ENCODE results near the gene INTS6. TPM values are rescaled to one million over a fixed set of nuclear protein-coding genes. Genes with fewer than 3 reads are reported as not detected.

Gene INTS6
- total RNA-seq, 1 experiment from 2014 or later: 45.5 TPM

- Histone ChIP-seq H3K9me2 (ENCODE audit: insufficient read depth) (no peaks in the 10 kb centered on the region; the same call in 1 of the 2 replicates), H3K27me3 (ENCODE audit: insufficient read depth, low read depth) (peaks cover 3% of the 10 kb centered on the region), H3K36me3 (ENCODE audit: low read depth) (no peaks in the 10 kb centered on the region), H3K4me1 (replicated peaks; ENCODE audit: insufficient read depth) (no peaks in the 10 kb centered on the region), H3K9me3 (ENCODE audit: insufficient read depth, low read depth) (no peaks in the 10 kb centered on the region), H3K4me2 (no peak overlapping the region), H4K20me1 (ENCODE audit: insufficient read depth) (no peaks in the 10 kb centered on the region), H3K79me2 (ENCODE audit: low read depth) (no peaks in the 10 kb centered on the region), H2AFZ (no peak overlapping the region), H3K27ac (no peak overlapping the region), H3F3A (ENCODE audit: insufficient read depth, low read depth) (no peaks in the 10 kb centered on the region), H3K4me3 (no peak overlapping the region)
- ChIA-PET CTCF (no interaction called here), POLR2A (ENCODE audit: unreplicated experiment) (no interaction called here)
- no peak for DNase-seq
- no peak for TF ChIP-seq EZH2 (IDR thresholded peaks at IDR 0.05; ENCODE audit: low read depth)
- TF ChIP-seq, protein P1, sequence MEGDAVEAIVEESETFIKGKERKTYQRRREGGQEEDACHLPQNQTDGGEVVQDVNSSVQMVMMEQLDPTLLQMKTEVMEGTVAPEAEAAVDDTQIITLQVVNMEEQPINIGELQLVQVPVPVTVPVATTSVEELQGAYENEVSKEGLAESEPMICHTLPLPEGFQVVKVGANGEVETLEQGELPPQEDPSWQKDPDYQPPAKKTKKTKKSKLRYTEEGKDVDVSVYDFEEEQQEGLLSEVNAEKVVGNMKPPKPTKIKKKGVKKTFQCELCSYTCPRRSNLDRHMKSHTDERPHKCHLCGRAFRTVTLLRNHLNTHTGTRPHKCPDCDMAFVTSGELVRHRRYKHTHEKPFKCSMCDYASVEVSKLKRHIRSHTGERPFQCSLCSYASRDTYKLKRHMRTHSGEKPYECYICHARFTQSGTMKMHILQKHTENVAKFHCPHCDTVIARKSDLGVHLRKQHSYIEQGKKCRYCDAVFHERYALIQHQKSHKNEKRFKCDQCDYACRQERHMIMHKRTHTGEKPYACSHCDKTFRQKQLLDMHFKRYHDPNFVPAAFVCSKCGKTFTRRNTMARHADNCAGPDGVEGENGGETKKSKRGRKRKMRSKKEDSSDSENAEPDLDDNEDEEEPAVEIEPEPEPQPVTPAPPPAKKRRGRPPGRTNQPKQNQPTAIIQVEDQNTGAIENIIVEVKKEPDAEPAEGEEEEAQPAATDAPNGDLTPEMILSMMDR (conservative IDR thresholded peaks at IDR 0.05): no peak
- no TSS peak for BruUV-seq (replicated peaks)
- intact Hi-C loops (cut with micrococcal nuclease; ENCODE audit: unreplicated experiment): no loop called here
Observed at GRCh38 chr13:51325837-51326236, 127.0 kb downstream of the INTS6 start.

DNA sequence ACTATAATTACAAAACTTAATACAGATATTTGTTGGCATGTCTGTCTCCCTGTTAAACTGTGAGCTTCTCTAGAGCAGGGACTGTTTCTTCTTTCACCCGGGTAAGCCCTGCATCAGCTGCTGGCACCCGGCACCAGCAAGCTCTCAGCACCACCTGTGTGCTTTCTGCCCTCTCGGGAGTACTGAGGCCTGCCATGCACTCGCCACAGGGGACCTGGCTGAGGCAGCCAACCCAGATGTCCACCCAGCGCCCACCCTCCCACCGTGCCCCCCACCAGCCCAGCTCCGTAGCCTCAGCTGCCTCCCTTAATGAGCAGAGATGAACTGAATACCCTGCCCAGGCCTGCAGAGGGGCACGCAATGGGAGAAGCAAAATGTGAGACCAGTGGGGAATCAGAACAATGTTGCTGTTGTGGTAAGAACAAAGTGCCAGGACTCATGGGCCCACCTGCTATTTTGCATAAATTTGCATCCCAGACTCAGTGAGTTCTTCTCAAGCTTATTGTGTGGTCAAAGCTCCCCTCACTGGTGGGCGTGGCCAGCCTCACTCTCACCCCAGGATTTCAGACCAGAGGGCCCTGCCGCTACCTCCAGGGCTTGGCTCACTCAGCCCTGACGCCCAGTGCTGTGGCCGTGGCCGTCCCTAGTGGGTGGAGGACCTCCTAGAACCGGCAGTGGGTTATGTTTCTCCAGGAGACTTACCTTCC is 128.0 kb downstream of the INTS6 start:
- POLR2A ChIA-PET (ENCODE audit: unreplicated experiment): no interaction called here
- TF ChIP-seq, protein P1 (conservative IDR thresholded peaks at IDR 0.05): no peak
- TF ChIP-seq EZH2 (IDR thresholded peaks at IDR 0.05; ENCODE audit: low read depth): no peak
- Histone ChIP-seq H3K4me1 (replicated peaks; ENCODE audit: insufficient read depth) (no peaks in the 10 kb centered on the region), H3K27ac (no peak overlapping the region), H2AFZ (no peak overlapping the region), H3K4me2 (no peak overlapping the region), H3K4me3 (no peak overlapping the region), H3F3A (ENCODE audit: insufficient read depth, low read depth) (no peaks in the 10 kb centered on the region), H3K9me2 (ENCODE audit: insufficient read depth) (no peaks in the 10 kb centered on the region; the same call in 1 of the 2 replicates), H4K20me1 (ENCODE audit: insufficient read depth) (no peaks in the 10 kb centered on the region), H3K27me3 (ENCODE audit: insufficient read depth, low read depth) (0 out of 2 replicates have a peak, but pooled peaks cover 3% of the 10 kb centered on the region), H3K9me3 (ENCODE audit: insufficient read depth, low read depth) (no peaks in the 10 kb centered on the region), H3K79me2 (ENCODE audit: low read depth) (no peaks in the 10 kb centered on the region), H3K36me3 (ENCODE audit: low read depth) (no peaks in the 10 kb centered on the region)
- intact Hi-C loops (cut with micrococcal nuclease; ENCODE audit: unreplicated experiment): no loop called here
- CTCF ChIA-PET: no interaction called here
- DNase-seq: no peak
- no TSS peak for BruUV-seq (replicated peaks)

DNA sequence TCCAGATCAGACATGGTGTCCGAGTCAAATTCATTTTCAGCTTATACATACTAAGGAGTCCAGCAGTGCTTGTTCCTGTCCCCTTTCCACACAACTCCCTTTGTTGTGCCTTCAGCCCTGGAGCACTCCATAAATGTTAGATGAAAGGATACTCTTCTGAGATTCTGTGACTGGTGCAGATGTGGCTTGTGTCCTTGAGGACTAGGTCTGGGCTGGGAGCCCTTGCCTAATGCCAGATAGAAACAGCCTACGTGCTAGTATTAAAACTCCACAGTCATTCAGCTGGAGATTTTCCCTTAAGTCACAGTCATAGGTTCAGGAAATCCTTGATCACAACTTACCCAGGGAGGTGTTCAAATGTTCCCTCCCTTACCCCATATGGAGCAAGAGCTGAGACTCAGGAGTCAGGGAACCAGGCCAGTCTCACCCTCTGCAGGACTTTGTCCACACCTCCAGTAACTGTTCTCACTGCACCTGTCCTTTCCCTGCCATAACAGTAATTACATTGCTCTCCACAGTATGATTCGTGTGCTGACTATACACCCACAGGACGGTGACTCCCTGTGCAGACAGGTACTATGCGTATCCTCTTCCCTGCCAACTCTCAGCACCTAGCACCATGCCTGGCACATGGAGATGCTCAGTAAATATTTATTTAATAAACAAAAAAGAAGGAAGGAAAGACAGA is 128.9 kb downstream of the INTS6 start:
- intact Hi-C loops (cut with micrococcal nuclease; ENCODE audit: unreplicated experiment): no loop called here
- no peak overlapping the region for H2AFZ ChIP-seq
- H3K79me2 ChIP-seq (ENCODE audit: low read depth): no peaks in the 10 kb centered on the region
- no peaks in the 10 kb centered on the region; the same call in 1 of the 2 replicates for H3K9me2 ChIP-seq (ENCODE audit: insufficient read depth)
- no peak overlapping the region for H3K27ac ChIP-seq
- no peak overlapping the region for H3K4me3 ChIP-seq
- CTCF ChIA-PET: no interaction called here
- no peaks in the 10 kb centered on the region for H3K4me1 ChIP-seq (replicated peaks; ENCODE audit: insufficient read depth)
- no peak overlapping the region for H3K4me2 ChIP-seq
- no TSS peak for BruUV-seq (replicated peaks)
- H4K20me1 ChIP-seq (ENCODE audit: insufficient read depth): no peaks in the 10 kb centered on the region
- no peaks in the 10 kb centered on the region for H3K9me3 ChIP-seq (ENCODE audit: insufficient read depth, low read depth)
- POLR2A ChIA-PET (ENCODE audit: unreplicated experiment): no interaction called here
- no peaks in the 10 kb centered on the region for H3K27me3 ChIP-seq (ENCODE audit: insufficient read depth, low read depth)
- H3K36me3 ChIP-seq (ENCODE audit: low read depth): no peaks in the 10 kb centered on the region
- H3F3A ChIP-seq (ENCODE audit: insufficient read depth, low read depth): no peaks in the 10 kb centered on the region
- DNase-seq: no peak
- TF ChIP-seq, protein P1 (conservative IDR thresholded peaks at IDR 0.05): no peak
- no peak for TF ChIP-seq EZH2 (IDR thresholded peaks at IDR 0.05; ENCODE audit: low read depth)
